Stimulated activated CD8-positive, alpha-beta memory T cell treated with anti-CD3 and anti-CD28 coated beads, Interleukin-7, amount 100 ng/mL, for 24 hours (primary cell): ENCODE results near the gene SHFL.

Experiments
- DNase-seq: peaks from one replicate; pipeline ENCODE4 v3.0.0-alpha.2; 2020; ENCODE audit warnings: low read depth

SHFL gene

DNA sequence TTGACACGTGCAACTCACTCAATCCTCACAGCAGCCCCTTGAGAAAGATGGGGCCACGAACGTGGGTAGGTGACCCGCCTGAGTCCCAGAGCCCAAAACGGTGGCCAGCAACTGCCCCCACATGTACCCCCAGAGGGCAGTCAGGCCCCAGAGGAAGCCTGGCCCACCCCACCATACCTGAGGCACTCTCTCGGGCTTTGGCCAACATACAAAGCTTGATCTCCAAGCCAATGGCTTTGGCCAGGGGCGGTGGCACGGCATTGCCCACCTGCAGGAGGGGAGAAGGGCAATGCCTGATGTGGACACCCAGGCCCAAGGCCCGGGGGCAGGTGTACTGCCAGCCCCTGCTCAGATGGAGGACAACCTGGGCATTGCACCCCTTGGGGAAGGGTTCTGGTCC, 47.9 kb downstream of the SHFL start:
- DNase-seq = no peak

DNA sequence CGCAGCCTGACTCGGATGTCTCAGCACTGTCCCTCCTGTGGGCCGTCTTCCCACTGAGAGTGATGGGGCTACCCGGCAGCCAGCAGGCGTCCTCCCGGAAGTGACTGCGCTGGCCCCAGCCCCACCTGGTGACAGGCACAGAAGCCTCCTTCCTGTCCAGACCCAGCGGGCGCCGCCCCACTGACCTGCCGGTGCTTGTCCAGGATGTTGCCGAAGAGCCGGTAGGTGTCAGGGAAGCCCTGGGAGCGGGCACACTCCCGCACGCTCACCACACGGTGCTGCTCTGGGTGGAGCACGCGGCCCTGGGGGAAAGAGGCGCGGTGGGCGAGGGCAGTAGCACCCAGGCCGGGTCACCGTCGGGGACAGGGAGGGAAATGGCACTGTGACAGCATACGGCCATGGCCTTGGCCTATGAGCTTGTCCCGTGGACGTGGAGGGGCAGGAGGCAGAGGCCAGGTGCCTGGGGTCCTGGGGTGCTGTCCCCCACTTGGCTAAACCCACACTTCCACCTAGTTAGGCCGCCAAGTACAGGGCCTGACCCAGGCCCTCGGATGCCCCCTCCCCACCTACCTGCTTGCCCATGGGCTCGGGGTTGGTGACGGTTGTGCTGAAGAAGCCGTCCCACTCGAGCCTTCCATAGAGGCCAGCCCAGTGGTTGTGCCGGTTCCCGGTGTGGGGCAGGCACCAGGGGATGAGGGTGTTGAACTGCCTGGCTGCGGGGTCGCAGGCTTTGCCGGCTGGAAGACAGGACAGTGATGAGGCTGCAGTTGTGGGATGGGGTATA, 49.6 kb downstream of the SHFL start:
- no peak for DNase-seq

DNA sequence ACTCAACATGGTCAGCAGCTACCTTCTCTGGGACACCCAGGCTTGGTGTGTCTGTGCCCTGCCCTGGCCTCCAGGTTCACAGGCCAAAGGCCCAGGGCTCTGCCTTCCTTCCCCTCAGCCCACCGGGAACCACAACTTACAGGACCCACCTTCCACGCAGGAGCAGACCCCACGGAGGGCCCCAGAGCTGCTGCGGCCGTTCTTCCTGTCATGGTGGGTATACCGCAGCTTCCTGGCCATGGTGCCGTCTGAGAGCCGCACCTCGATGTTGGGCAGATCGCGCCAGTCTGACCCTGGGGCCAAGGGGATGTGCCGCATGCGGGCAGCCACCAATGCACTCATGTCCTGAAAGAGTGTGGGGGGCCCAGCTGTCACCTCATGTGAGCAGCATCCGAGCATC, 50.8 kb downstream of the SHFL start:
- no peak for DNase-seq

DNA sequence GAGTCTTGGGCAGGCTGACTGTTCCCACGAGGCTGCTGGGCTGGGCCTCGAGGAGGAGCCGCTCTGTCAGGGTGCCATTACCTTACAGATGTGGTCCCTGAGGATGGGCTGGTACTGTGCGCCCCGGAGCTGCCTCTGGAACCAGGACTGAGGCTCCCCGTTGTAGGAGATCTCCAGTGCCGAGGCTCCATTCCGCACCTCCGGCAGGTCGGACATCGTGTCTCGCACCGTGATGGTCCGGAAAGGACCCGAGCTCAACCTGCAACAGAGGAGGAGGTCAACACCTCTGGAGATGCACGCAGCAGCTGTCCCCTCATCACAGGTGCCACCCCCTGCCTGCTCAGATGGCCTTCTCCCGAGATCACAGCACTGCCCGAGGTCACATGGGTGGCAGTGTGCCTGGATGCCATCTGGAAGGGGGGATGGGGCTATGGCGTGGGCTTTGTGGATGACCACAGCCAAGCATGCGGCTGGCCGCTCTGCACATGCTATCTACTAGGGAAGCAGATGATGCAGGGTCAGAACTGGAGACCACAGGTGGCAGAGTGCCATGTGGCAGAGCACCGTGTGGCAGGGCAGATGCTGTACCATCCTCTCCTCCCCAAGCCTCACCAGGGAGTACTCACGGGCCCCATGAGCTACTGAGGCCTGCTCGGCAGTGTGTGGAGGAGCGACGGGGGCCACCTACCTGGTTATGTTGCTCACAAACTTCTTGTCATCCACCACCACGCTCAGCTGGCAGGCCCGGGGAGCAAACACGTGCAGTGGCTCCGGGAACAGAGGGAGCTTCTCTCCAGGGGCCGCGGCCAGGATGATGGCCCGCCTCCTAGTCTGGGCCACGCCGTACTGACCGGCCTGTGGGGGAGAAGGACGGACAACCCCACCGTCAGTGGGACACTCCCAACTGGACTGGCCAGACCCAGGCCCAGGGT, 51.9 kb downstream of the SHFL start:
- DNase-seq = no peak

DNA sequence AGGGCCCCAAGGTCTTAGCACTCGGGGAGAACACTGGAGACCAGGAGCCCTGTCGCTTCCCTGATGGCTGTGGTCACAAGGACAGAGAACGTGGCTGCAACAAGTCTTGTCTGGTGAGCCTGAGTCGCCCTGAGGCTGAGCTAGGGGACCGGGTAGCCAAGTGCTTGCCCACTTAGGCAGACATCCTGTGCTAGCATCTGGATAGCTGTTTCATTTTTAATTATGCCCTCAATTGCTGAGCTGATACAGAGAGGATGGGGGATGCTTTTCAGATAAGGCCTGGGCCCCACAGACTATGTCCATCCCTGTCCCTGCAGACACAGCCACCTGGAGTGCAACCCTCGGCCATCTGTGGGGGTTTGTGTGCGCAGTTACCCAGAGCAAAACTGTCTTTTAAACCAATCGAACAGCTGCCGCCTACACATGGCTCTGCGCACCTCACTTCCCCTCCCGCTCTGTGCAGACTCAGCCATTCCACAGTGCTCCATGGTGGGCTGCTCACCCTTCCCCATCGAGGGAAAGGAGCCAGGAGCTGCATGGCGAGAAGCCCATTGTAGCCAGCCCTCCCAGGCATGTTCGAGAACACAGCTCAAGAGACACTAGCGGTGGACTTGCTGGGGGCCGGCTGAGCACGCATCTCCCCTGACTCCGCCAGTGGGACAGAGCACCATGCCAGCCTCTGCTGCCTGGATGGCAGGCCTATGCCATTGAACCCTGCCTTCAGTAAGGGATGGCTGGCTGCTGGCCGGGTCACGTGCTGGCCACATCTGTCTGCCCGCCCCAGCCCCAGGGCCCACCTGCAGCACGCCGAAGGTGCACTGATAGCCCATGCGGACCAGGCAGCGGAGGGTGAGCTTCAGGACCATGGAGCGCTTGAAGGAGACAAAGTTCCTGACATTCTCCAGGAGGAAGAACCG, 53.0 kb downstream of the SHFL start:
- DNase-seq = no peak

DNA sequence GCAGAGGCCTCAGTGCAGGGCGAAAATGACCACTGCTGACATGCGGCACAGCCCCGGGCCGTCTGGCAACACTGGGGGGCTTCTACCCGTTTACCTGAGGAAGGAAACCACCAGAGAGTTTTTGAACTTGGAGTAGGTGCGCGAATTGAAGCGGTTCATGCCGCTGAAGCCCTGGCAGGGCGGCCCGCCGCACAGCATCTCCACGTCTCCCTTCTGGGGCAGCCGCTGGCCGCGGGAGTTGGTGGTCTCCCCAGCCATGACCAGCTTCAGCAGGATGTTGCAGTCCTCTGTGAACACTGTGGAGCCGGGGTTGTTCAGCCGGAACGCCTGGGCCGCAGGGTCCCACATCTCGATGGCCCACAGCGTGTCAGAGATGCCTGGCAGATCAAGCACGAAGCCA, 53.8 kb downstream of the SHFL start:
- no peak for DNase-seq

DNA sequence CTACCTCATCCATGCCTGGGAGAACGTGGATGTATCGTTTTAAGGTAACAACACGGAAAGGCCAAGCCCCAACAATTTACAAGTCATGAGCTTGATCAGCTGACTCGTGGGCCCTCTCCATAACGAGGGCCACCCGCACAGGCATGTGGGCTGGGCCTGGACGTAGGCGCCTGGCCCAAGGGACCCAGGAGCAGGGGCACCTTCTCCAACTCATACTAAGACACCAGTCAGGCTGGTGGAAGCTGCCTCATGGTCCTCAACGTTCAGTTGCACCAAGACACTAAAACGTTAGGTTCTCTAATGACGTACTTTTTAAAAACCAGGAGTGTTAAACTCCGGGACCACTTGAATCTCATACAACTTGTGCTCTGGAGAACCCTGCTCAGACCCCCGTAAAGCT, 55.4 kb downstream of the SHFL start:
- DNase-seq = no peak

DNA sequence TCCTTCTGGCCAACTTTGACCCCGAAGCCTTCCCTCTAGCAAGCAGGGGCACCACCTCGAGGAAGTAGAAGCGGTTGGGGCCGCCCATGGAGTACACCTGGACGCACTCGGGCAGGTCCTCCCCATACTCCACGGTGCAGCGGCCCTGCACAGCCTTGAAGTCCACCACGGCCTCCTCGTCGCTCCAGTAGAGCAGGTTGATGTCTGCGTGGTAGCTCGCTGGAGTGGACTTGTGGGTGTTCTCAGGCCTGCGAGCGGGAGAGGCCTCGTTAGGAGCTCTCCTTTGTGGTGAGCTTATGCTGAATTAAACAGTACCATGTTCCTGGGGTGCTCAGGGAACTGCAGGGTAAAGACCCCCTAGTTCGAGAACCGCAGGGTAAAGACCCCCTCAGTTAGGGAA, 55.9 kb downstream of the SHFL start:
- no peak for DNase-seq
